GM21390 (cell line): ENCODE measurements around the gene KISS1R.

Experiments
- ATAC-seq: cut with Tn5 transposase; IDR thresholded peaks from one replicate; pipeline ENCODE4 v1.9.1; 2021; ENCODE audit not compliant: unreplicated experiment

The KISS1R gene

DNA sequence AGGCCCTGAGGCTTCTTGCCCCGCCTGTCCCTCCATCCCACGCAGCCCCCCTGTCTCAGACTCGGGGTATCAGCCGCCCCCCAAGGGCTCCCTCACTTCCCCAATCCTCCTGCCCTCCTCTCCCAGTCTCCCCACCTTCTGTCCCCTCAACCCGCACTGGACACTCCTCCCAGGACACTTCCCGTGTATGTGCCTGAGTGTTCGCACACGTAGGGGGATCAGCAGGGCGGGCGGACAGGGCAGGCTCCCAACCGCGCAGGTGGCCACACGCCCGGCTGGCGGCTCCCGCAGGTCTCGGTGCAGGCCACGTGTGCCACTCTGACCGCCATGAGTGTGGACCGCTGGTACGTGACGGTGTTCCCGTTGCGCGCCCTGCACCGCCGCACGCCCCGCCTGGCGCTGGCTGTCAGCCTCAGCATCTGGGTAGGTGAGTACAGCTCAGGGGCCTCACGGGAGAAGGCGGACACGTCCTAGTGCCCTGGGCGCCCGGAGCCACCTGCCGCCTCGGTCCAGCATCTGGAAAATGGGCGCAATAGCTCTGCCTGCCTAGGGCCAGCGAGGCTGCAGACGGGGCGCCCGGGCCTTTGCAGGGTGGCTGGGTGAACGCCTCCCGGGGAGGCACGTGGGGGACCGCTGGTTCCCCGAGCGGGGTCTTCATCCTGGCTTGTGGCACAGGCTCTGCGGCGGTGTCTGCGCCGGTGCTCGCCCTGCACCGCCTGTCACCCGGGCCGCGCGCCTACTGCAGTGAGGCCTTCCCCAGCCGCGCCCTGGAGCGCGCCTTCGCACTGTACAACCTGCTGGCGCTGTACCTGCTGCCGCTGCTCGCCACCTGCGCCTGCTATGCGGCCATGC is 2.3 kb downstream of the KISS1R start:
- no peak for ATAC-seq

- no peak for ATAC-seq
Observed at GRCh38 chr19:920051-920864, 3.1 kb downstream of the KISS1R start.

DNA sequence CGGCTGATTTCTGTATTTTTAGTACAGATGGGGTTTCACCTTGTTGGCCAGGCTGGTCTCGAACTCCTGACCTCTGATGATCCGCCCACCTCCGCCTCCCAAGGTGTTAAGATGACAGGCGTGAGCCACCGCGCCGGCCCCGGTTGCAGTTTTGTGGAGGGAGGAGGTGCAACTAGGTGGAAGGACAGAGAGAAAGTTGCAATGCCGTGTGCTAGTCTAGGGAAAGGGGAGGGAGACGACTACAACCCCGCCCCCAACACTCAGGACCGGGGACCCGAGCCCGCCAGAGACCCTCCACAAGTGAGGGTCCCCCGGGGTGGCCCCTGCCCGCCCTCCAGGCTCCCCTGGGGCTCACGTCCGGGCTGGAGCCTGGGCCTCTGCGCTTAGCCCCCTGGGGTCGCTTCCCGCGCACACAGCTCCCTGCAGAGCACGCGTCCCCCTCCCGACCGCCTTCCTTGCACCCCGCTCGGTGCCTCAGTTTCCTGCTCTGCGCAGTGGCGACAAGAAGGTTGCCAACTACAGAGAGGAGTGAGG is 7.5 kb downstream of the KISS1R start:
- no peak for ATAC-seq

DNA sequence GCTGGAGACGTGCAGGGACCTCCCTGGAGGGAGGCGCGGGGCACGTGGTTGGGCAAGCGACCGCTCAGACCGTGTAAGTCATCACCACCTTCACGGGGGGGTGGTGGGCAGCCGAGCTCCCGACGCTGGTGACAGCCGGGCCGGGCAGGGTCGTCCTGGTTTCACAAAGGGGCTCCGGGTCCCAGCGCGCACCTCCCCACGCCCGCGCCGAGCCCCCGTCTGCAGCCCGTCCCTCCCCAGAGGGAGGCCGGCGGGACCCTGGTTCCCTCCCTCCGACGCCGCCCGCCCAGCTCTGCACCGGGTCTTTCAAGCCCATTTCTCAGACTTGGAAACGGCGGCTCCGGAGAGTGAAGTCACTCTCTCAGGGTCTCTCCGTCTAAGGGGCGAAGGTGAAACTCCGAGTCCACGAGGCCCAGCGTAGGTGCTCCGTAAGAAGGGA is 8.0 kb downstream of the KISS1R start:
- peak; percentile 45 for ATAC-seq

GRCh38 chr19:925526-926322 is 8.6 kb downstream of the KISS1R start, which contains the start of gene ARID3A:
TSS of gene ARID3A (plus strand) at chr19:926035. CDS start at chr19:929529, 3,494 bp downstream.
- ATAC-seq = peak; percentile 44

DNA sequence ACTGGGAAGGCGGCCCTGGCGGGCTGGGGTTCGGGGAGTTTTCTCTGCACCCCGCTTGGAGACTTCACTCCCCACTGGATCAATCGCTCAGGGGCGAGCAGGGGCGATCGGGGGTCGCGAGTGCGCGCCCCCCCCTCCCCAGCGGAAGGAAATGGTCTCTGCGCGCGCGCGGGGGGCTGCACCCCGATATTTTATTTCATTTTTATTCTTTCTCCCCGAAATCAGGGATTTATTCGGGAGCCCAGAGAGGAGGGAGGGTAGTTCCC is 9.1 kb downstream of the KISS1R start:
- no peak for ATAC-seq

DNA sequence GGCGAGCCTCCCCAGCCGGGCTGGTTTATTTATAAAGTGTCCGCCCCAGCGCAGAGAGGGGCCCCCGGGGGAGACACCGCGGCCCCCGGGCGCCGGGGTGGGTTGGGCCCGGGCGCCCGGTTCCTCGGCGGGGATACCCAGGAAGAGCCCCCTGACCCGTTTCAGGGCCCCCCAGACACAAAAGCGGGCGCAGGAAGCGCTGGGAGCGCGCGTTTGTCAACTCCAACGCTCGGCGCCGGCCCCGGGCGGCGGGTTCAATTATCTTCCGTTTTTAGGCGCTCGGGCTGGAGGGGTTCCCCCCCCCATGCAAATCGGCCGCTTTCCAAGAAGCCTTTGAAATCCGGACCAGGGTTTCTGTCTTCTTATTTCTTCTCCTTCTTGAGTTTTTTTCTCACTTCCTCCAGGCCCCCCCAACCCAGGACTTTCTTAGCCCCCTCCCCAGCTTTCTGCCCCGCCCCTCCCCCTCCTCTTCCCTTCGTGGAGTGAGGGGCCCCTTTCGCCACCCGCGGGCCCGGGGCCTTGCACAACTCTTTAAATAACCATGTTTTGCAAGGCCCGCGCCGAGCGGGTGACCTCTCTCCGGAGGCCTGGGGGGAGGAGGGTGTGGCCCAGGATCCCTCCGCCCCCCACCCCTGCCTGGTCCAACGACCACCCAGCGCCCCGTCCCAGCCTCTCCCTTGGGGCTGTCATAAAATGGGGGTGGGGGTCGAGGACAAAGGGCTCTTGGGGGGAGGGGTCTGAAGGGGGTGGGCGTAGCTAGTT is 9.6 kb downstream of the KISS1R start:
- no peak for ATAC-seq

DNA sequence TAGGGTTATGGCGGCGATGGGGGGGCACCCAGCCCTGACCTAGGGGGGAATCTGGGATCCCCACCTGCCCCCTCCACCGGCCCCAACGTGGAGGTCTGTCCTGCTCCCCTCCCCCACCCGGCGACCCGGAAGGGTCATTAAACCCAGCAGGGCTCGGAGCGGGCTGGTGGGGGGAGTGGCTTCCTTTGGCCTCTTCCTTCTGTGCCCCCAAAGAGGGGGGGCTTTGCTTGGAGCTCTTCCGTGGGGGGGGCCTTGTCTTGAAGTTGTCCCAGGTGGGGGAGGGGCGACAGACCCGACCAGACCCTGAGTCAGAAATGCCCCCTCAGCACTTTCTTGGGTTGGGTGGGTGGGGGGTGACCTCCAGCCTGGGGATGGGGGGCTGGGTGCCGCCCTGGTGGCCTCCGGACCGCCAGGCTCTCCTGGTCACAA is 10.2 kb downstream of the KISS1R start:
- no peak for ATAC-seq

GRCh38 chr19:927780-928401 is 10.8 kb downstream of the KISS1R start:
- ATAC-seq = no peak

- no peak for ATAC-seq
Observed at GRCh38 chr19:928471-929202, 11.5 kb downstream of the KISS1R start.

DNA sequence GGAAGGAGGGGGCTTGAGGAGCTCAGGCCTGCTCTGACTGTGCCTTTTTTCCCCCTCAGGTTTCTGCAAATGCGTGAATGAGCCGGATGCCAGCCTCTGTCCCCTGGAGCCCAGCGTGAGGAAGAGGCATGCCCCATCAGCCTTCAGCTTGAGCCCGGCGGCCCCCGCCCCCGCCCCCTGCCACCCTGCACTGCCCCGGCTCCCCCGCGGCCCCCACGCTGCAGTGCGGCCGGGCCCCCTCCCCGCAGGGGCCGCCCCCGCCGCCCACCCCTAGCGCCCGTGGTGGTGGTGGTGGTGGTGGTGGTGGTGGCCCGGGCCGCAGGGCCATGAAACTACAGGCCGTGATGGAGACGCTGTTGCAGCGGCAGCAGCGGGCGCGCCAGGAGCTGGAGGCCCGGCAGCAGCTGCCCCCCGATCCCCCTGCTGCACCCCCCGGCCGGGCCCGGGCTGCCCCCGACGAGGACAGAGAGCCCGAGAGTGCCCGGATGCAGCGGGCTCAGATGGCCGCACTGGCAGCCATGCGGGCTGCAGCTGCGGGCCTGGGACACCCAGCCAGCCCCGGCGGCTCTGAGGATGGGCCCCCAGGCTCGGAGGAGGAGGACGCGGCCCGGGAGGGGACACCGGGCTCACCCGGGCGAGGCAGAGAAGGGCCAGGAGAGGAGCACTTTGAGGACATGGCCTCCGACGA is 12.2 kb downstream of the KISS1R start:
- ATAC-seq = no peak

GRCh38 chr19:929891-930258 is 12.7 kb downstream of the KISS1R start:
- no peak for ATAC-seq

GRCh38 chr19:931860-932647 is 14.9 kb downstream of the KISS1R start:
- ATAC-seq = no peak

DNA sequence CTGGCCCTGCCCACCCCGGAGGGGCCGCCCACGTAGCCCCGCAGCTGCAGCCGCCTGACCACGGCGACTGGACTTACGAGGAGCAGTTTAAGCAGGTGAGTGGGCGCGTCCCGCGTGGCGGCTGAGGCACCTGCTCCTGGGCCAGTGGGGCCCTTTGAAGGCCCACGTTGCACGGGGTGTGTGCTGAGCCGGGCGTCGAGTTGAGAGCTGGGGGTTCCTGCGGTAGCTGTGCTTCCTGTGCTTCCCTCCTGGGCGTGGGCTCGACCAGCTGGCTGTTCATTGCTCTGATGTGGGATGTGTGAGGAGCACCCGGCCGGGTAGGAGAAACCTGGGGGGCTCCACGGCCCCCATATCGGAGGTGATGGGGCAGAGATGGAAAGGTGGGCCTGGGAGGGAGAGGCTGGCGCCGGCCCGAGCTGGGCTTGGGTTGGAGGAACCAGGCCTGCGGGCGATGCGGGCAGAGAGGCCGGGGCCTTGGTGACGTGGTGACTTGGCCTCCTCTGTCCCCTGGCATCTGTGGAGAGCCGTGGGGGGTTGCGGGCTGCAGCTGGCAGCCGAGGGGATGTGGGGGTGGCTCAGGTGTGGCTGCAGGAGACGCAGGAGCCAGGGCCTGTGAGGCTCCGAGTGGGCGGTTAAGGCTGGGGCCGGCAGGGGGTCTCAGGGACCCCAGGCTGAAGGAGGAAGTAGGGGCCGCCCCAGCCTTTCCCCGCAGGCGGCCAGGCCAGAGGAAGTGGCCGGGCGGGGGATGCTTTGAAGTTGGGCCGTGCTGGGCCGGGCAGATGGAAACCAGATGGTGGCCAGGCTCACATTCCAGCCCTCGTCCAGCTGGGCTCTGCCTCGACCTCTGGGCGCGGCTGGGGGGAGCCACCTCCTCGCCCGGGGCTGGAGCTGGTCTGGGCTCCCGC is 15.8 kb downstream of the KISS1R start:
- no peak for ATAC-seq

DNA sequence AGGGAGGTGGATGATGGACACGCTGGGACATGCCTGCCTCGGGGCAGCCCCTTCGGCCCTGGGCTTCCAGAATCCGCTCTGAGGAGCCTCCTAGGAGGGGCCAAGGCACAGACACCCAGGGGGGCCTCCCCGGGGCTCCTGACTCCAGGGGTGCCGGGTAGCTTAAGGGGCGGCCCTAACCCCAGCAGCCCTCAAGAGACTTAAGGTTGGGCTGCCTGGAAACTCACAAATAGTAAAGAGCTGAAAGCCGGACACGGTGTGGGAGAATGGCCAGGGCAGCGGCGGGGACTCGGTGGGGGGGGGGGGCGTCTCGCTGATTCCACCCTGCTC is 16.4 kb downstream of the KISS1R start:
- no peak for ATAC-seq

DNA sequence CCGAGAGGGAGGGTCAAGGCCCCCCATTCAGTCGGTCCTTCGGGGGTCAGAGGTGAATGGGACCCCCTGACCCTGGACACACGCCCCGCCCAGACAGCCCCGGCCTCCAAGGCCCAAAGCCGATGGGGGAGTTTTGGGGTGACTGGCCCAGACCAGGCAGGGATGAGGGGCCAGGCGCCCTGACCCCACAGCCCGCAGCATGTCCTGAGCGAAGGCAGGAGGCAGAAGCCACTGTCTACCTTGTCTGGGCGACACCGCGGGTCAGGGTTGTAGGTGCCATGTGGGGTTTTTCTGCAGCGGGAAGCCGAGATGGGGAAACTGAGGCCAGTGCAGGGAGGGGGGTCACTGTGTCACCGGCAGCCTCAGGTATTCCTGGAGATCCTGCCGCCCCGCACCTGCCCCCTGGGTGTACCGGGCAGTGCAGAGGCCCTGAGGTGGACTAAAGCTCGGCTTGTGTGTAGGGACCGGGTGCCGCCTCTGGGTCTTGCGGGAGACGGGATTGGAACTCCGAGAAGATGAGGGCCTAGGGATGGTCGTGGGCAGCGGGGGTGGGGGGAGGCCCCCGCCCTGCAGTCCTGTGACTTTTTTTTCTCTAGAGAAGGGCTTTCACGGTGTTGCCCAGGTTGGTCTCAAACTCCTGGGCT is 17.2 kb downstream of the KISS1R start:
- ATAC-seq = no peak
